HuH-7 (cell line): ENCODE data around the gene CPNE4.
"Not testable (repeated sequence)": the region's sequence is repeated elsewhere in the genome, so short reads cannot be mapped to it uniquely, and the experiment has no call there.

Source experiments
- DNase-seq: peaks from one replicate; pipeline ENCODE4 v3.0.0; 2011; ENCODE audit warnings: low spot score

CPNE4 gene

GRCh38 chr3:132016061-132017041 lies 18.5 kb downstream of the CPNE4 start:
- no peak for DNase-seq

- no peak for DNase-seq
Observed at GRCh38 chr3:132014105-132014504, 20.7 kb downstream of the CPNE4 start.

GRCh38 chr3:132009241-132009640 lies 25.6 kb downstream of the CPNE4 start:
- DNase-seq, result no peak

- DNase-seq, result no peak
Observed at GRCh38 chr3:132008837-132009236, 26.0 kb downstream of the CPNE4 start.

- DNase-seq, result no peak
Observed at GRCh38 chr3:132007617-132008016, 27.2 kb downstream of the CPNE4 start.

GRCh38 chr3:132006605-132007204 lies 28.1 kb downstream of the CPNE4 start:
- DNase-seq, result peak; percentile 20

- no peak for DNase-seq
Observed at GRCh38 chr3:132004571-132004970, 30.2 kb downstream of the CPNE4 start.

GRCh38 chr3:132003685-132004084 lies 31.1 kb downstream of the CPNE4 start:
- no peak for DNase-seq

GRCh38 chr3:132001999-132002398 lies 32.8 kb downstream of the CPNE4 start:
- no peak for DNase-seq

- DNase-seq, result no peak
Observed at GRCh38 chr3:132001036-132001435, 33.8 kb downstream of the CPNE4 start.

- no peak for DNase-seq
Observed at GRCh38 chr3:131998027-131998426, 36.8 kb downstream of the CPNE4 start.

GRCh38 chr3:131995891-131996290 lies 38.9 kb downstream of the CPNE4 start:
- DNase-seq, result no peak

- no peak for DNase-seq
Observed at GRCh38 chr3:131989318-131989717, 45.5 kb downstream of the CPNE4 start.

- no peak for DNase-seq
Observed at GRCh38 chr3:131988209-131988608, 46.6 kb downstream of the CPNE4 start.

GRCh38 chr3:131983689-131984088 lies 51.1 kb downstream of the CPNE4 start:
- no peak for DNase-seq

- DNase-seq, result no peak
Observed at GRCh38 chr3:131981323-131981722, 53.5 kb downstream of the CPNE4 start.

- no peak for DNase-seq
Observed at GRCh38 chr3:131976448-131976847, 58.4 kb downstream of the CPNE4 start.

- DNase-seq, result no peak
Observed at GRCh38 chr3:131975047-131975446, 59.8 kb downstream of the CPNE4 start.

GRCh38 chr3:131973731-131974130 lies 61.1 kb downstream of the CPNE4 start:
- DNase-seq, result no peak

GRCh38 chr3:131972550-131972949 lies 62.3 kb downstream of the CPNE4 start:
- DNase-seq, result no peak

- no peak for DNase-seq
Observed at GRCh38 chr3:131972091-131972490, 62.7 kb downstream of the CPNE4 start.

GRCh38 chr3:131963442-131963841 lies 71.4 kb downstream of the CPNE4 start:
- DNase-seq, result not testable (repeated sequence)

- no peak for DNase-seq
Observed at GRCh38 chr3:131962982-131963381, 71.8 kb downstream of the CPNE4 start.
